ENCODE measurements around the gene ZNF174.

Gene ZNF174

DNA sequence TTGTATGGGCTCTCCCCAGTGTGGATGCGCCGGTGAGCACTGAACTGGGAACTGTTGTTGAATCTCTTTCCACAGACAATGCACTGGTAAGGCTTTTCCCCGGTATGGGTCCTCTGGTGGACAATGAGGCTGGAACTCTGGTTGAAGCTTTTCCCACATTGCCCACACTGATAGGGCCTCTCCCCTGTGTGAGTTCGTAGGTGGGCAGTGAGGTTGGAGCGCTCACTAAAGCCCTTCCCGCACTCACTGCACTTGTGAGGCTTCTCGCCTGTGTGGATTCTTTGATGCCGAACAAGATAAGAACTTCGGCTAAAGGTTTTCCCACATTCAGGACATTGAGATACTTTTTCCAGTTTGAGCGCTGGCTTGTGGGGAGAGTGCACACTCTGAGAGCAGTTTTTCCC is 18.0 kb upstream of the ZNF174 start:
- no peaks in the 10 kb centered on the region for H3K27me3 ChIP-seq
- peaks cover 44% of the 10 kb centered on the region for H3K9me3 ChIP-seq
- no peak overlapping the region for H3K27ac ChIP-seq
- no peaks in the 10 kb centered on the region for H3K4me1 ChIP-seq (ENCODE audit: control insufficient read depth in 1 of 2, insufficient read depth in 1 of 2, low read depth in 1 of 2, low read length in 1 of 2)
- no peak overlapping the region for H3K4me3 ChIP-seq (ENCODE audit: low read depth in 1 of 2, low read length in 1 of 2)
- peaks cover 37% of the 10 kb centered on the region for H3K36me3 ChIP-seq
- TF ChIP-seq CTCF (IDR thresholded peaks at IDR 0.05), result no peak

DNA sequence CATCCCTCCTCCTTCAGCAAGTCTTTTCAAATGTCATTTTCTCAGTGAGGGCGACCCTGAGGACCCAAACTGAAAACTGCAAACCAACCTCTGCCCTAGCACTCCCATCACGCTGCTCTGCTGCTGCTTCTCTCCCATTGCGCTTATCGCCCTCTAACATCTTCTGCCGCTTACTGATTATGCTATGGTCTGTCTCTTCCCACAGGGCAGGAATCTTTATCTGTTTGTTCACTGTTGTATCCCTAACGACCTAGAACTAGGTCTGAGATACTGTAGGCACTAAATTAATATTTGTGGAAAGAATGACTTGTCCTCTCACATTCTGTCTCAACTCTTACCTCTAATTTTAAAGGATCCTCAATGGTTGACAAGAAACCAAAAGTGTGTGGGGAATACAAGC is 12.7 kb upstream of the ZNF174 start:
- TF ChIP-seq CTCF (IDR thresholded peaks at IDR 0.05), result no peak
- Histone ChIP-seq H3K9me3 (peaks cover 22% of the 10 kb centered on the region), H3K27me3 (no peaks in the 10 kb centered on the region), H3K4me3 (ENCODE audit: low read depth in 1 of 2, low read length in 1 of 2) (no peak overlapping the region), H3K4me1 (ENCODE audit: control insufficient read depth in 1 of 2, insufficient read depth in 1 of 2, low read depth in 1 of 2, low read length in 1 of 2) (no peaks in the 10 kb centered on the region), H3K36me3 (peaks cover 62% of the 10 kb centered on the region), H3K27ac (no peak overlapping the region)

- no peak overlapping the region for H3K27ac ChIP-seq
- no peaks in the 10 kb centered on the region for H3K27me3 ChIP-seq
- peaks cover 7% of the 10 kb centered on the region for H3K9me3 ChIP-seq
- no peaks in the 10 kb centered on the region for H3K4me1 ChIP-seq (ENCODE audit: control insufficient read depth in 1 of 2, insufficient read depth in 1 of 2, low read depth in 1 of 2, low read length in 1 of 2)
- TF ChIP-seq CTCF (IDR thresholded peaks at IDR 0.05), result no peak
- H3K36me3 ChIP-seq, result peaks cover 55% of the 10 kb centered on the region
- no peak overlapping the region for H3K4me3 ChIP-seq (ENCODE audit: low read depth in 1 of 2, low read length in 1 of 2)
Measured at GRCh38 chr16:3389663-3390338, 11.2 kb upstream of the ZNF174 start.

DNA sequence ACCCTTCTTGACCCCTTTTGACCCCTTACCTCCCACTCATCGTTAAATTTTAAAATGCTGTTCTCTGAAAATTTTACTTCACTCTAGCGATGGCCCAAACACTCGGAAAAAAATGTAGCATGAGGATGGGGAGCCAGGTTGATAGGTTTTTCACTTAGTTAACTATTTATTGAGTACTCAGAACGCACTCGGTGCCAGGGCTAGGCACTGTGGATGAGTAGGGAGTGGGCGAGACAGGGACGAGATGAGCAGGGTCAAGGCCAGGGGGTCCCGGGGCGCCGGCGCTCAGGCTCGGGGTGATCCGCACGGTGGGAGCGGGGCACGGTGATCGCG is 603 bp upstream of the ZNF174 start:
- peaks cover 17 to 22% of the 10 kb centered on the region in 2 experiments for H3K4me1 ChIP-seq (ENCODE audit: control insufficient read depth in 1 of 2, insufficient read depth in 1 of 2, low read depth in 1 of 2, low read length in 1 of 2)
- TF ChIP-seq CTCF (IDR thresholded peaks at IDR 0.05), result no peak
- peaks cover 4% of the 10 kb centered on the region for H3K9me3 ChIP-seq
- H3K27ac ChIP-seq, result peak overlapping the region; percentile 85
- peaks cover 30% of the 10 kb centered on the region for H3K36me3 ChIP-seq
- H3K27me3 ChIP-seq, result no peaks in the 10 kb centered on the region
- H3K4me3 ChIP-seq (ENCODE audit: low read depth in 1 of 2, low read length in 1 of 2), result peak overlapping the region; percentile 83

DNA sequence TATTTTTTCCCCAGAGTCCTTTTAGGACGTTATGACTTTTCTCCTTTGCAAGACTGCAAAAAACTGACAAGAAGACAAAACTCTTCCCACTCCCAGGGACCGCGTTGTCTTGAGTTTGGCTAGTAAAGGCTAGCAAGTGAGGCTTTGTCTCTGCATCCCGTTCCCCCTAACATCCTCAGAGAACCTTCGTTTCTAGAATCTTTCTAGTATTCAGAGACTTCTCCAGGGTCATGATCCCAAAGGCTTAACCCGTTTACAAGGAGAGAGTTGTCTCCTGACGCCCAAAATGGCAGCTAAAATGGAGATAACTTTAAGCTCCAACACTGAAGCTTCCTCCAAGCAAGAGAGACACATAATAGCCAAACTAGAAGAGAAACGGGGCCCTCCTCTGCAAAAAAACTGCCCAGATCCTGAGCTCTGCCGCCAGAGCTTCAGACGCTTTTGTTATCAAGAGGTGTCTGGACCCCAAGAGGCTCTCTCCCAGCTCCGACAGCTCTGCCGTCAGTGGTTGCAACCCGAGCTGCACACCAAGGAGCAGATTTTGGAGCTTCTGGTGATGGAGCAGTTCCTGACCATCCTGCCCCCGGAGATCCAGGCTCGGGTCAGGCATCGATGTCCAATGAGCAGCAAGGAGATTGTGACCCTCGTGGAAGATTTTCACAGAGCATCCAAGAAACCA is 843 bp downstream of the ZNF174 start:
- peaks cover 9% of the 10 kb centered on the region for H3K9me3 ChIP-seq
- H3K36me3 ChIP-seq, result peaks cover 37% of the 10 kb centered on the region

More for the DNA sequence above, 843 bp downstream of the ZNF174 start:
- H3K27ac ChIP-seq, result peak overlapping the region; percentile 85
- H3K4me3 ChIP-seq (ENCODE audit: low read depth in 1 of 2, low read length in 1 of 2), result peak overlapping the region; percentile 83
- H3K4me1 ChIP-seq (ENCODE audit: control insufficient read depth in 1 of 2, insufficient read depth in 1 of 2, low read depth in 1 of 2, low read length in 1 of 2), result peaks cover 17 to 22% of the 10 kb centered on the region in 2 experiments
- no peak for TF ChIP-seq CTCF (IDR thresholded peaks at IDR 0.05)
- H3K27me3 ChIP-seq, result no peaks in the 10 kb centered on the region
